GM23338 (cell line): ENCODE measurements around the gene MATR3. TPM values are rescaled to one million over a fixed set of nuclear protein-coding genes. Genes with fewer than 3 reads are reported as not detected.
A peak's percentile ranks its signal among the peaks of the same experiment; 100 is the strongest.

Experiments used
- ATAC-seq: fragments of 200-7000 bp; cut with Tn5 transposase; 3 replicates; pipeline ENCODE4 v1.9.1; 2020
- DNase-seq: peaks from one replicate; pipeline ENCODE4 v3.0.0-alpha.2; 2015; ENCODE audit warnings: low spot score
- H2AFZ ChIP-seq: fragments of 200-600 bp; sonication (generic); 2 replicates; pipeline ENCODE4 v1.8.0; 2016; ENCODE audit warnings: antibody characterized with exemption, mild to moderate bottlenecking, moderate library complexity
- H3F3A ChIP-seq: fragments of 200-600 bp; sonication (generic); replicated peaks from 2 replicates; pipeline ENCODE4 v1.8.0; 2017; ENCODE audit warnings: antibody characterized with exemption, mixed run types, low read depth
- H3K27ac ChIP-seq: fragments of 200-600 bp; sonication (generic); 2 replicates; pipeline ENCODE4 v1.6.1; 2016; ENCODE audit warnings: low read depth
- H3K27me3 ChIP-seq: fragments of 200-600 bp; sonication (generic); 2 replicates; pipeline ENCODE4 v1.8.0; 2016; ENCODE audit warnings: mild to moderate bottlenecking, mixed run types, moderate library complexity; ENCODE audit not compliant: insufficient read depth
- H3K36me3 ChIP-seq: fragments of 200-600 bp; sonication (generic); 2 replicates; pipeline ENCODE4 v1.8.0; 2016; ENCODE audit warnings: mild to moderate bottlenecking; ENCODE audit not compliant: insufficient read depth
- H3K4me1 ChIP-seq: fragments of 200-600 bp; sonication (generic); 2 replicates; pipeline ENCODE4 v1.8.0; 2016; ENCODE audit warnings: mild to moderate bottlenecking, moderate library complexity; ENCODE audit not compliant: insufficient read depth
- H3K4me2 ChIP-seq: fragments of 200-600 bp; sonication (generic); 2 replicates; pipeline ENCODE4 v1.7.1; 2017; ENCODE audit warnings: mixed run types
- H3K4me3 ChIP-seq: fragments of 200-600 bp; sonication (generic); 2 replicates; pipeline ENCODE4 v1.6.1; 2016; ENCODE audit warnings: mixed run types
- H3K79me2 ChIP-seq: fragments of 200-600 bp; sonication (generic); replicated peaks from 2 replicates; pipeline ENCODE4 v1.8.0; 2017; ENCODE audit warnings: mild to moderate bottlenecking; ENCODE audit not compliant: insufficient read depth
- H3K9me2 ChIP-seq: fragments of 200-600 bp; sonication (generic); 2 replicates; pipeline ENCODE4 v1.8.0; 2017; ENCODE audit not compliant: insufficient read depth
- H4K20me1 ChIP-seq: fragments of 200-600 bp; sonication (generic); replicated peaks from 2 replicates; pipeline ENCODE4 v1.8.0; 2017; ENCODE audit warnings: mild to moderate bottlenecking; ENCODE audit not compliant: insufficient read depth
- H3K27ac Mint-ChIP-seq: 2 replicates; pipeline ENCODE4 v1.8.0; 2020; ENCODE audit warnings: inconsistent platforms, mild to moderate bottlenecking, moderate library complexity, mixed read lengths
- H3K27me3 Mint-ChIP-seq: 3 replicates; pipeline ENCODE4 v1.8.0; 2022; ENCODE audit warnings: low read depth, mild to moderate bottlenecking, moderate library complexity, mixed read lengths, inconsistent platforms; ENCODE audit not compliant: insufficient read depth, poor library complexity
- H3K36me3 Mint-ChIP-seq: 3 replicates; pipeline ENCODE4 v1.8.0; 2021; ENCODE audit warnings: low read depth, mild to moderate bottlenecking, inconsistent platforms, moderate library complexity, mixed read lengths
- H3K4me1 Mint-ChIP-seq: 3 replicates; pipeline ENCODE4 v1.8.0; 2020; ENCODE audit warnings: mild to moderate bottlenecking, inconsistent platforms, mixed read lengths
- H3K4me3 Mint-ChIP-seq: 3 replicates; pipeline ENCODE4 v1.8.0; 2021; ENCODE audit warnings: moderate library complexity, mild to moderate bottlenecking, inconsistent platforms, mixed read lengths
- H3K9me3 Mint-ChIP-seq: 3 replicates; pipeline ENCODE4 v1.8.0; 2020; ENCODE audit warnings: moderate library complexity, mild to moderate bottlenecking, inconsistent platforms, mixed read lengths
- CREB1 ChIP-seq: fragments of 250-450 bp; sonication (Bioruptor Pico); IDR thresholded peaks from 2 replicates; pipeline ENCODE4 v1.5.0; 2020; ENCODE audit warnings: low read depth, mild to moderate bottlenecking, moderate library complexity
- EZH2phosphoT487 ChIP-seq: fragments of 200-600 bp; sonication (generic); IDR thresholded peaks from one replicate; pipeline ENCODE4 v1.8.1; 2018; ENCODE audit warnings: antibody characterized with exemption; ENCODE audit not compliant: unreplicated experiment
- JUNB ChIP-seq: IDR thresholded peaks from one replicate; pipeline ENCODE4 v1.6.1; 2016; ENCODE audit warnings: antibody characterized with exemption; ENCODE audit not compliant: unreplicated experiment
- polyA plus RNA-seq: library from polyadenylated mRNA; unstranded; fragments of >200 nt; fragmentation: Nextera tagmentation; extraction: Ambion mirVana; gene quantifications from 2 replicates; pipeline ENCODE4 v1.2.1, GENCODE V29; 2016
- total RNA-seq: library from RNA; depleted of rRNA; stranded (reverse); fragments of >200 nt; shearing (Covaris generic); gene quantifications from 2 replicates; pipeline ENCODE4 v1.2.3, GENCODE V29; 2014
- TF ChIP-seq, protein P1 (sequence below), 2 experiments: fragments of 200-600 bp in 1 of 2; sonication (generic) in 1 of 2; conservative IDR thresholded peaks; 2 replicates each; pipeline versions ENCODE4 v1.5.1 to v1.6.1; 2016 to 2017; ENCODE audit warnings: antibody characterized with exemption in 2 of 2, low read depth in 2 of 2, mild to moderate bottlenecking in 2 of 2, moderate library complexity in 1 of 2
- TF ChIP-seq, protein P2 (sequence below): IDR thresholded peaks from 2 replicates; pipeline ENCODE4 v1.6.1; 2016; ENCODE audit warnings: antibody characterized with exemption
- TF ChIP-seq, protein P3 (sequence below): IDR thresholded peaks from one replicate; pipeline ENCODE4 v1.6.1; 2018; ENCODE audit warnings: antibody characterized with exemption; ENCODE audit not compliant: unreplicated experiment

MATR3 gene
- total and polyA plus RNA-seq, 2 experiments from 2014 or later = 278 to 506 TPM

DNA sequence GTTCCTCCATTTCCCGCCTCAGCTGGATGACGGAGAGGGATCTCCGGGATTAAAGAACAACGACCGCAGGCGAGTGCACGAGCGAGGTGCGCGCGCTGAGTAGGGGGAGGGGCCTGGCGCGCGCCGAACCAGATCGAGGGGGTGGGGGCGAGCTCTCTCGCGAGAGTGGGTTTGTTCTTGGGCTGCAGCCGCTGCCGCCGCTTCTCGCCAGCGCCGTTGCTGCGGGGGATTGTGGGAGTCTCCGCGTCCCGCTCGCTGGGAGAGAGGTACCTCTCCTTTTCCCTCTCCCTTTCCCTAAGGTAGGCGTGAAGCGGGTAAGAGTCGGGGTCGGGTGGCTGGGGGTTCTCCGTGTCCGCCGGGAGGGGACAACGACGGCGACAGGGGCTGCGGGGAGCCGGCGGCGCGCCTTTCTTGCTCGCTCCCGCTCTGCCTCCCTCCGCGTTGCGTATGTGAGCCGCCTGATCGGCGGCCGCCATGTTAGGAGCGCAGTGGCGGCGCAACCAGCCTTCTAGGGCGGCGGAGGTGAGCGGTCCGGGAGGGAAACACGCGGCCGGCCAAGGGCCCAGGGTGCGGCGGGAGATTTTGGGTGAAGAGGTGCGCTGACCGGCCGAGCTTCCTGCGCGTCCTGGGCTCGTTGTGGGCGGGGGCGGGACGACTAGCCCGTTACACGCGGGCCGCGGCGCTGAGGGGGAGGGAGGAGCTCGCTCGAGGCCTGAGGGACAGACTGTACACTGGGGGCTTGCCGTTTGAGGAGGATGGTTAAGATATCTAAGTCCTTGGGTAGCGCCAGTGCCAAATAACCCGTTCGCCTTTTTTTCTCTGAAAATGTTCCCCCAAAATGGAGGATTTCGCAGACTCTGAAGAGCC lies at the start of gene MATR3 (continued):
- TF ChIP-seq, protein P1, sequence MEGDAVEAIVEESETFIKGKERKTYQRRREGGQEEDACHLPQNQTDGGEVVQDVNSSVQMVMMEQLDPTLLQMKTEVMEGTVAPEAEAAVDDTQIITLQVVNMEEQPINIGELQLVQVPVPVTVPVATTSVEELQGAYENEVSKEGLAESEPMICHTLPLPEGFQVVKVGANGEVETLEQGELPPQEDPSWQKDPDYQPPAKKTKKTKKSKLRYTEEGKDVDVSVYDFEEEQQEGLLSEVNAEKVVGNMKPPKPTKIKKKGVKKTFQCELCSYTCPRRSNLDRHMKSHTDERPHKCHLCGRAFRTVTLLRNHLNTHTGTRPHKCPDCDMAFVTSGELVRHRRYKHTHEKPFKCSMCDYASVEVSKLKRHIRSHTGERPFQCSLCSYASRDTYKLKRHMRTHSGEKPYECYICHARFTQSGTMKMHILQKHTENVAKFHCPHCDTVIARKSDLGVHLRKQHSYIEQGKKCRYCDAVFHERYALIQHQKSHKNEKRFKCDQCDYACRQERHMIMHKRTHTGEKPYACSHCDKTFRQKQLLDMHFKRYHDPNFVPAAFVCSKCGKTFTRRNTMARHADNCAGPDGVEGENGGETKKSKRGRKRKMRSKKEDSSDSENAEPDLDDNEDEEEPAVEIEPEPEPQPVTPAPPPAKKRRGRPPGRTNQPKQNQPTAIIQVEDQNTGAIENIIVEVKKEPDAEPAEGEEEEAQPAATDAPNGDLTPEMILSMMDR (conservative IDR thresholded peaks at IDR 0.05; ENCODE audit: low read depth in 2 of 2) = no peak
- TF ChIP-seq CREB1 (peak; percentile 74), JUNB (no peak)

DNA sequence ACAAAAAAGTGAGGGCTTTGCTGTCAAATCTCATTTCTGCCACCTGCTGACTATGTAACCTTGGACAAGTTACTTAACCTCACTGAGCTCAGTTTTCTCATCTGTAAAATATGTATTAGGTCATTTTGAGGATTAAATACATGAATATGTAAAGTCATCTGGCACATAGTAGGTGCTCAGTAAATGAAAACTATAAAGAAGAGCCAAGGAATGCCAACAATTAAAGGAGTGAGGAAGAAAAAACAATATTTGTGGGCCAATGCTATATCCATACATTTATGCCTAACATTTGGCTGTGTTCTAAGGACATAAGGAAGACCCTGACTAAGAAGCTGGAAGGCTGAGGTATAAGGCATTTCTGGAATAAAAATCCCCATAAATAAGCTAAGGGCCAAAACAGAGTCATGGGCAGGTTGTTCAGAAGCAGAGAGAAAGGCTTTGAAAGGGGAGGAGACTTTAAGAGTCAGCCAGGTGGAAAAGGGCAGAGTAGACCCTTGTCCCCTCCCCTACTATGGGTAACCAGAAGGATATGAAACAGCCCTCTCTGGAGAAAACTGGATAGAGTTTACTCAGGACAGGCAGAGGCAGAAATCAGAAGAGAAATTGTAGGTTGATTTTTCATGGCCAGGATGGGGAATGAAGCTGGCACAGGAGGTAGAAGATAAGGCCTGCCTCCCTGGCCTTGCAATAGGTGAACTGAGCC lies 47.8 kb upstream of the MATR3 start:
- Histone ChIP-seq H3K4me2 (no peak overlapping the region), H3K36me3 (no peaks in the 10 kb centered on the region), H4K20me1 (no peaks in the 10 kb centered on the region), H3K79me2 (no peaks in the 10 kb centered on the region), H3F3A (no peaks in the 10 kb centered on the region), H3K27ac (no peak overlapping the region), H3K4me3 (no peak overlapping the region), H2AFZ (peak overlapping the region; percentile 95), H3K4me1 (peaks cover 8% of the 10 kb centered on the region; the same call in 1 of the 2 replicates), H3K9me2 (no peaks in the 10 kb centered on the region; the same call in 1 of the 2 replicates), H3K27me3 (no peaks in the 10 kb centered on the region)
- Mint-ChIP-seq H3K9me3 (no peaks in the 10 kb centered on the region), H3K4me1 (peaks cover 15% of the 10 kb centered on the region), H3K27ac (no peak overlapping the region), H3K36me3 (no peaks in the 10 kb centered on the region), H3K4me3 (no peak overlapping the region), H3K27me3 (peaks cover 3% of the 10 kb centered on the region)
- no peak for DNase-seq
- ATAC-seq = no peak
- TF ChIP-seq, protein P2, sequence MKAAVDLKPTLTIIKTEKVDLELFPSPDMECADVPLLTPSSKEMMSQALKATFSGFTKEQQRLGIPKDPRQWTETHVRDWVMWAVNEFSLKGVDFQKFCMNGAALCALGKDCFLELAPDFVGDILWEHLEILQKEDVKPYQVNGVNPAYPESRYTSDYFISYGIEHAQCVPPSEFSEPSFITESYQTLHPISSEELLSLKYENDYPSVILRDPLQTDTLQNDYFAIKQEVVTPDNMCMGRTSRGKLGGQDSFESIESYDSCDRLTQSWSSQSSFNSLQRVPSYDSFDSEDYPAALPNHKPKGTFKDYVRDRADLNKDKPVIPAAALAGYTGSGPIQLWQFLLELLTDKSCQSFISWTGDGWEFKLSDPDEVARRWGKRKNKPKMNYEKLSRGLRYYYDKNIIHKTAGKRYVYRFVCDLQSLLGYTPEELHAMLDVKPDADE = no peak
- TF ChIP-seq EZH2phosphoT487 = no peak
- TF ChIP-seq, protein P3, sequence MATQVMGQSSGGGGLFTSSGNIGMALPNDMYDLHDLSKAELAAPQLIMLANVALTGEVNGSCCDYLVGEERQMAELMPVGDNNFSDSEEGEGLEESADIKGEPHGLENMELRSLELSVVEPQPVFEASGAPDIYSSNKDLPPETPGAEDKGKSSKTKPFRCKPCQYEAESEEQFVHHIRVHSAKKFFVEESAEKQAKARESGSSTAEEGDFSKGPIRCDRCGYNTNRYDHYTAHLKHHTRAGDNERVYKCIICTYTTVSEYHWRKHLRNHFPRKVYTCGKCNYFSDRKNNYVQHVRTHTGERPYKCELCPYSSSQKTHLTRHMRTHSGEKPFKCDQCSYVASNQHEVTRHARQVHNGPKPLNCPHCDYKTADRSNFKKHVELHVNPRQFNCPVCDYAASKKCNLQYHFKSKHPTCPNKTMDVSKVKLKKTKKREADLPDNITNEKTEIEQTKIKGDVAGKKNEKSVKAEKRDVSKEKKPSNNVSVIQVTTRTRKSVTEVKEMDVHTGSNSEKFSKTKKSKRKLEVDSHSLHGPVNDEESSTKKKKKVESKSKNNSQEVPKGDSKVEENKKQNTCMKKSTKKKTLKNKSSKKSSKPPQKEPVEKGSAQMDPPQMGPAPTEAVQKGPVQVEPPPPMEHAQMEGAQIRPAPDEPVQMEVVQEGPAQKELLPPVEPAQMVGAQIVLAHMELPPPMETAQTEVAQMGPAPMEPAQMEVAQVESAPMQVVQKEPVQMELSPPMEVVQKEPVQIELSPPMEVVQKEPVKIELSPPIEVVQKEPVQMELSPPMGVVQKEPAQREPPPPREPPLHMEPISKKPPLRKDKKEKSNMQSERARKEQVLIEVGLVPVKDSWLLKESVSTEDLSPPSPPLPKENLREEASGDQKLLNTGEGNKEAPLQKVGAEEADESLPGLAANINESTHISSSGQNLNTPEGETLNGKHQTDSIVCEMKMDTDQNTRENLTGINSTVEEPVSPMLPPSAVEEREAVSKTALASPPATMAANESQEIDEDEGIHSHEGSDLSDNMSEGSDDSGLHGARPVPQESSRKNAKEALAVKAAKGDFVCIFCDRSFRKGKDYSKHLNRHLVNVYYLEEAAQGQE = no peak
